Fibroblast of skin of left quadriceps (primary cell): Measurements from ENCODE around the gene CADM2.
"Not testable (repeated sequence)": the region's sequence is repeated elsewhere in the genome, so short reads cannot be mapped to it uniquely, and the experiment has no call there.

ENCODE experiments used
- DNase-seq, 2 experiments: peaks; one replicate each; pipeline ENCODE4 v3.0.0-alpha.2; 2013; ENCODE audit warnings: low read depth in 2 of 2

CADM2 gene

DNA sequence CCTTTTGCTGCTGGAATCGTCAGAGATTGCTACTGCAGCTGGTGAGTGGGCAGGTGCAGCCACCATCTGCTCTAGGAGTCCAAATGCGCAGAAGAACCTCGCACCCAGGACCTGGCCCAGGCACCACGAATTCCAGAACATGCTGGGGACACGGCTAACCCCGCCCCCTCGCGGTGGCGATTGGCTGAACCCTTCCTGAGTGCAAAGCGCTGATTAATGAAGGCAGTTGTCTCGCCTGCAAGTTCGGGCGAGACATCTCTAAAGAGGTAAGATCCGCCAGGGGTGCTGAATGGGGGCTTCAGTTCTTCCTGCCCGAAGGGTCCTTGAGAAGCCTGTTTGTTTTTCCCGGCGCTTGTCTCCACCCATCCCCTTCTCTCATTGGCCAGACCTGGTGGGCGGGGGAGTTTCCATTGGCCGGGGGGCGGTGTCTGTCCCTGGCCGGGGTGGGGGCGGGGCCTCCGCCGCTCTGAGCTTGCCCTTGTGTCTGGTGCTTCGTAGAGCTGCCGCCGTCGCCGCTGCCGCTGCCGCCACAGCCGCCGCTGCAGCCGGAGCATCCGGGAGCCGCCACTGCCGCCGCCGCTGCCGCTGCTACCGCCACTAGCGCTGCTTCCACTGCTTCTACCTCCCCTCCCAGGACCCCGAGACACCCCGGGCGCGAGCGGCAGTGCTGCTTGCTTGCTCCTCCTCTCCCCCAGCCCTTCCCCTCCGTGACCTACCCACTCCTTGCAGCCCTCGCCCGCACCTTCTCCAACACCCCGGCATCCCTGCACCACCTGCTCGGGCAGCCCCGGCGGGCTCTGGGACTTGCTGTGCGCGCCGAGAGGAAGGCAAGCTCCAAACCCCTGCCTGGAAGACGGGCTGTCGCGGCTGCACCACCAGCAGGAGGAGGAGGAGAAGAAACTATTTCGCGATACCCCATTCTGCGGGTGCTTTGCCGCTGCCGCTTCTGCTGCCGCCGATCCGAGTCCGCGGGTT, at the start of gene CADM2:
Gene CADM2 (plus strand): TSS at position 495 of the 975 bp plus-strand sequence.
- DNase-seq: peak; percentile 49 to 56

- DNase-seq: not testable (repeated sequence)
These were observed 40.2 kb upstream of the CADM2 start for GRCh38 chr3:84918592-84918991.

DNA sequence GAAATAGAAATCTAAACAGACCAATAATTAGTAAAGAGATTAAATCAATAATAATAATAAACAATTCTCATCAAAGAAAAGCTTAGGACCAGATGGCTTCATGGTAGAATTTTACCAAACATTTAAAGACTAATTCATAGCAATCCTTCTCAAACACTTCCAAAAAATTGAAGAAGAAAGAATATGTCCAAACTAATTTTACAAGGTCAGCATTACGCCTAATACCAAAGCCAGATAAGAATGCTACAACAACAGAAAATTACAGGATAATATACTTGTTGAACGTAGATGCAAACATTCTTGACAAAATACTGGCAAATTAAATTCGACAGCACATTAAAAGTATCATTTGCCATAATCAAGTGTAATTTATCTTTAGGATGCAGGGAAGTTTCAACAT, 36.1 kb upstream of the CADM2 start:
- no peak for DNase-seq

DNA sequence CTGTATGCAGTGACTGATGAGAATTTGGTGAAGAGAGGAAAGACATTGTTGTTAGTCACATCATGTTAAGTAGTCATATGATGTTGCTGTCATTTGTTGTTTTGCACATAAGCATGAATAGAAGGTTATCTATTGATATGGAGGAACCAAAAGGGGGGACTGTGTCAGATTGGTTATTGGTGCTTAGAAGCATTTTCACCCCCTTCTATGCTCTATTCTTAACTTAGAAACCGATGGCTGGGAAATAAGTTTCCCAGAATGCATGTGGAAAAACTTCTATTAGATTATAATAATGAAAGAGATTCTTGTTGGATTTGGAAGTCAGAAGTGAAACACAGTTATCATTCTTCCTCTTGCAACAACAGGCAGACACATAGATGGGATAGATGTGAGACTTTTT, 33.2 kb upstream of the CADM2 start:
- no peak for DNase-seq

GRCh38 chr3:84943379-84943778, 15.4 kb upstream of the CADM2 start:
- DNase-seq: no peak

- no peak for DNase-seq
These were observed 12.5 kb upstream of the CADM2 start for GRCh38 chr3:84946240-84946639.

GRCh38 chr3:84959470-84960271, 882 bp downstream of the CADM2 start:
- no peak for DNase-seq

DNA sequence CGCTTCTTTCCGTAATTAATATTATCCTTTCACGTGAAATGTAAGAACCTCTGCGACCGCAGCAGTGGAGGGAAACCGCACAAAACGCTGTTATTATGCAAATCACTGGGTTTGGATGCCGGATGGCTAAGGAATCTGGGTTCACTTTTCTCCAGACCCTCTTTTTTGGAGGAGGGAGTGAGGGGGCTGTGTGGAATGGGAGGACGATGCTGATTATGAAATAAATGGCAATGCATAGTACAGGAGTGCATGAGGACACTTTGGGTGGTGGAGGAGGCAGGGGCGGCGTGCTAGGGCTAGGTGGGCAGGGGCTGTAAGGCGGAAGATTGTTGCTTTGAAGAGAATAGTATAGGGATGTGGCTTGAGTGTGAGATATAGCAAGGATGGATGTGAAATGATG, 1.8 kb downstream of the CADM2 start:
- no peak for DNase-seq

DNA sequence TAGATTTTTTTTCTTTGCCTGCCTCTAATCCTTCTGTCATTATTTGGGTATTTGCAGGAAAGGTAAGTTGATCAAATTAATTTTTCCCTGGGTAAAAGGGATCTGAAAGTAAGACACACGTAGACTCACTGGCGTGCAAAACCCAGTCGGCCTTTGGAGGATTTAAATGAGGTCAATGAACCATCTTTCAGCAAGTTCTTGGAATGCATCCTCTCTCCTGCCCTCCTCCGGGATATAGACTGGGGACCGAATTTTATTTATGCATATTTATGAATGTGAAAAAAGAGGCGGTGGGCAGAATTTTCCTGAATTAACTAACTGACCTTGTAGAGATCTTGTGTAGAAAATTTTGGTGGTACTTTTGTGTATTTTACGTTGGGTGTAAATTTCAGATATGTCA, 2.2 kb downstream of the CADM2 start:
- DNase-seq: no peak

DNA sequence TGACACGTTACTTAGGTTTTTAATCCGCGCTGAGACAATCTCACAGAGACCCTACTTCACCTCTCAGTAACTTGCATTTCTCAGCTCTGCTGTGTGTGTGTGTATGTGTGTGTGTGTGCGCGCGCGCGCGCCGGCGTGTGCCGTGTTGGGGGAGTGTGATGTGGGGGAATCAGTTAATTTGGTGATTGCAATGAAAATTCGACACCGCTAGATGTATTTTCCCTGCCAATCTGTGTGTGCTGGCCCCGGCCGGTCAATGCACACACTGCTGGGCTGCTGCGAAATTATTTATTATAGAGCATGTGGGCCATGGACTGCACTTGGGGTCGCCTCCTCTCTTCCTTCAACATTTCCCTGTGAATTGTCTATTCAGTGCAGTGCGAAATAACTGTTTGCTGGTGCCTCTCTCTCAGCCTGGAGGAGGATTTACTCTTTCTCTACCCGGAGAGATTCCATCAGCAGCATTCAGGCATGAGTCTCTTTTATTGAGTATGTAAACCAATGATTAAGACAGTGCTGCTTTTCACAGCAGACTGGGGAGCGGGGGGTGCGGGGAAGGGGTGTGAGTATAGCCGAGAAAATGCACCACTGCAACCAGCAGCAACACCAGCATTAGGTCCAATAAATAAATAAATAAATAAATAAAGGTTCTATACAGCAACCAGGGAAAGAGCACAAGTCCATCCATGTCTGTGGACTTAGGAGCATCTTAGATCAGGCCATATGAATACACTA, 2.9 kb downstream of the CADM2 start:
- DNase-seq: no peak

DNA sequence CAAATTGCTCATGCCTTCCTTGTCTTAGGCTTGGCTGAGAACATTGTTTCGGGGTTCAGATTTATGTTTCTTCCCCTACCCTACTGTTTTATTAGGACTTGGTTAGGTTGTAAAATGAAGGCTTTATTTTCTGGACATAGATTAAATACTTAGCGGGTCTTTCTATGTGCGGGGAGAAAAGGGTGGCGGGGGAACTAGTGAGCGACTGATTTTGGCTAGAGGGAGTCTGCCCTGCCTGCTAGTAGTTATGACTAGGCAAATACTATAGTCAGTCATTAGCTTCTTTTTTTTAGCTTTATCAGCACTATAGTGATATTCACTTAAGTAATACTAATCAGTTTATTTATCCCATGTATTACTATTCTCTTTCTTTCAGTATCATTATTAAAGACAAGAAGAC, 3.6 kb downstream of the CADM2 start:
- DNase-seq: no peak

GRCh38 chr3:84963137-84963536, 4.3 kb downstream of the CADM2 start:
- DNase-seq: no peak

GRCh38 chr3:84965141-84965540, 6.4 kb downstream of the CADM2 start:
- DNase-seq: no peak

GRCh38 chr3:84967767-84968581, 9.2 kb downstream of the CADM2 start:
- DNase-seq: no peak

DNA sequence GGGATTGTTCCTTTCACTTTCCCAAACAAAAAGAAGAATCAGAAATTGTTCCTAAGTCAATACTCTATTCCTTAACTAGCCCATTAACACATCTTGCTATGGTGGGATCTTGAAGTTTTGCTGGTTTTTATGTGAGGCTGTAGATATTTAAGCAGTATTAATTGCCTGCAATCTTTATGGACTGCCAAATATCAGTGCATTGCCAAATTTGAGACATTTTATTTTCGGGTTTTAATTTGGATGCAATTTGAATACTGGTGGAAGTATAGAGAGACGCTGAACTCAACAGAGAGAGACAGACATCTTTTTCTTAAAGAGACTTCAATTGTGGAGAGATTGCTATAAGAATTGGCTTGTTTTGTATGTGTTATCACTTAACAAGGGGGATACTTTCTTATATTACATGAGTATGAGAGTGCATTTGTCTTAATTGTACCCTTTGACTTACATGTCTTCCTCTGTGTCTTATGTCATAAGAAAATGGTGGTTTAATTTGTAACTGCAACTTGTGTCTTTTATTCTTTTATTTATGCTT, 10.0 kb downstream of the CADM2 start:
- DNase-seq: no peak

DNA sequence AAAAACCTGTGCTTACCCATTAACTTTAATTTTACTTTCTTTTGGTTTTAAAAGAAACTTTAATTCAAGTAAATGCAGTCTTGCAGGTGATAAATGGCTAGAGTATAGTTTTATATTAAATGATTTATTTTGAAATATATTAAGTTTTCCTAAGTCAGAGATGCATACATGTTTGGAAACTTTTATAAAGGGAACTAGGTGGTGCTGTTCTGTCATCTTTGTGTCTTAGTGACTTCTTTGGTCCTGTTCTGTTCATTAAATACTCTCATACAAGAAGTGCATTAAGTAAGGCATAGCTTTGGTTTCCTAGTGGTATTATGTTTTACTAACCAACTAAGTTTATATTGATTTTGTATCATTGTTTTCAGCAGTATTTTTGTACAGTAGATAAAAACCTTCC, 15.6 kb downstream of the CADM2 start:
- DNase-seq: no peak

GRCh38 chr3:84977021-84977420, 18.2 kb downstream of the CADM2 start:
- no peak for DNase-seq

- no peak for DNase-seq
These were observed 20.1 kb downstream of the CADM2 start for GRCh38 chr3:84978843-84979242.

DNA sequence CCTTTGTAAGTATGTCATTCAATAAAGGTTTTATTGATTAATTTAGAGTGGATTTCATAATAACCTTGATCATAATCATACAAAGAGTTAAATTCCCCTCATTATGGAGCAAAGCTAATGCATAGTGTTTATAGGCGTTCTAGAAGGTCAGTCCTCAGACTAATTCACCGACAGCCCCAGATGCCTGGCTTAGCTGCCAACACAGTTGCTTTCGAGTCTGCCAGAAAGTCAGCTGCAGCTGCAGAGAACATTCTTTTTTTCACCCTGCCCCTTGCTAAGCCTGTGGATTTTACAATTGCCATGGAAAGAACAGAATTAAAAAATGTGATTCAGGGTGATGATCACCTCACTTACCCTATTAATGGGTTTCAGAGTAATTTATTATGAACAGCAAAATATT, 21.2 kb downstream of the CADM2 start:
- DNase-seq: no peak

GRCh38 chr3:84980456-84980855, 21.7 kb downstream of the CADM2 start:
- no peak for DNase-seq

DNA sequence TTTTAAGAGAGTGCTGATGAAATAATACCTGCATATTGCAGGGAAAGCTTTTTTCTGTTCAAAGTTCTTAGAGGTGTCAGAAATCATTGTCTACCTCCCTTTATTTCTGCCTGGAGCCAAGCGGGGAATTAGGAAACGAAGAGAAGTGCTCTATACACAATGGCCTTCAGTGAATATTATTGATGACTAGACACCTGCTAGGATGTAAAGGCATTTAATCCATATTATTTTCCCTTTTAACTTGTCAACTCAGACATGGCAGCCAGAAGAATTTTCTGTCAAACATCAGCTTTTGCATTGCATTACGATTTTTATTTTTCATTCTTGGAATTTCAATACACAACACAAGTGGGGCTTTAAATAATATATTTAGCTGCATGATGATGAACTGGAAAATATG, 24.7 kb downstream of the CADM2 start:
- DNase-seq: no peak
